Pancreas (tissue), 10 donors: ENCODE data around the gene CCDC85C. TPM values are rescaled to one million over a fixed set of nuclear protein-coding genes. Genes with fewer than 3 reads are reported as not detected.

Experiments used
- ATAC-seq, 4 donors: fragments of 200-7000 bp; cut with Tn5 transposase; one replicate each; pipeline versions ENCODE4 v1.8.0 to v1.9.1; 2020; ENCODE audit warnings: mild to moderate bottlenecking in 4 of 4, moderate library complexity in 4 of 4
- DNase-seq, 6 donors: peaks; one replicate each; pipeline ENCODE4 v3.0.0-alpha.2; 2020
- FAIRE-seq: peaks from 2 replicates; lab custom pipeline; 2012; peaks lifted over from hg19 to GRCh38; lab: Jason Lieb, UNC
- H3K27ac ChIP-seq, 4 donors: fragments of 200-600 bp; sonication (generic); 1 replicate in 3 of 4; 2 replicates in 1 of 4; pipeline versions ENCODE4 v1.5.0 to v1.8.0; 2020
- H3K27me3 ChIP-seq, 4 donors: fragments of 200-600 bp; one replicate each; pipeline ENCODE4 v1.8.0; 2021
- H3K36me3 ChIP-seq, 3 donors: fragments of 200-600 bp; sonication (generic) in 1 of 3; one replicate each; pipeline versions ENCODE4 v1.5.0 to v1.8.0; 2020 to 2021
- H3K4me1 ChIP-seq, 3 donors: fragments of 200-600 bp; one replicate each; pipeline ENCODE4 v1.8.0; 2021
- H3K4me3 ChIP-seq, 4 donors: fragments of 200-600 bp; sonication (generic) in 2 of 4; one replicate each; pipeline versions ENCODE4 v1.5.0 to v1.8.0; 2020 to 2021
- H3K9me3 ChIP-seq, 4 donors: fragments of 200-600 bp; one replicate each; pipeline ENCODE4 v1.8.0; 2021
- CTCF ChIP-seq, 4 donors: fragments of 200-600 bp; sonication (generic) in 3 of 4; IDR thresholded peaks; one replicate each; pipeline versions ENCODE4 v1.5.0 to v1.8.0; 2021; ENCODE audit warnings: antibody characterized with exemption in 4 of 4
- WGBS, 2 donors: extraction: QIAGEN DNeasy Blood & Tissue Kit; methylation state at CpG; one replicate each; pipeline ENCODE4 v1.1.7; 2013; 5-methylcytosine and 5-hydroxymethylcytosine counted together
- intact Hi-C, 3 donors: fragments of 100-400 bp; cut with DNase I; formaldehyde crosslinking; loops; one replicate each; pipeline versions ENCODE4 v1.11.1 to v1.14.2; 2022
- polyA plus RNA-seq, 2 donors: library from polyadenylated mRNA; stranded (reverse); fragments of 200-250 nt; gene quantifications; one replicate each; pipeline ENCODE4 v1.2.3, GENCODE V29; 2013
- total RNA-seq, 6 donors: library from RNA; stranded (reverse); fragmentation: NEBNext Ultra II Directional in 4 of 6; extraction: Animal tissue kit (Norgen Biotek cat#: 25700) in 4 of 6; gene quantifications; one replicate each; pipeline versions ENCODE4 v1.2.1 to v1.2.4, GENCODE V29; 2021 to 2023
- donor health status: healthy with polysubstance abuse.
- donor health status: DM: no; HTN: no; CAD: no; lungs with moderate emphysema.
- donor health status: DM: no; HTN: no; CAD: no.
- donor health status: control.
- donor health status: control.
- donor health status: Bipolar disorder and iron deficiency.
- donor health status: DM: yes; HTN: yes; CAD: no.
- donor health status: DM: no; HTN: no; CAD: no.
- donor health status: DM: no; HTN: no; CAD: no.
- donor health status: DM: yes; HTN: yes; CAD: no.

Gene CCDC85C
- total and polyA plus RNA-seq, 8 donors = 9.5 to 22.2 (median 17.6) TPM

GRCh38 chr14:99552572-99553216, 51.3 kb downstream of the CCDC85C start:
- Histone ChIP-seq H3K9me3 (no peaks in the 10 kb centered on the region), H3K27ac (peak overlapping the region; percentile 74 to 91 (median 88)), H3K4me1 (peaks cover 47 to 53% (median 52%) of the 10 kb centered on the region in 3 donors), H3K36me3 (no peaks in the 10 kb centered on the region), H3K4me3 (no peak overlapping the region), H3K27me3 (no peaks in the 10 kb centered on the region)
- FAIRE-seq (no peak), ATAC-seq (peak; percentile 50 to 70 (median 62)), DNase-seq (peak; percentile 76 to 95 (median 90))
- no peak for TF ChIP-seq CTCF (IDR thresholded peaks at IDR 0.05)
- 13 to 20% methylated on average over 13 of the region's 13 CpGs for WGBS, 2 donors
- intact Hi-C loops = no loop called here

GRCh38 chr14:99552021-99552553, 51.9 kb downstream of the CCDC85C start:
- ATAC-seq (no peak), FAIRE-seq (no peak), DNase-seq (peak in 1 of 6 donors; percentile 36)
- Histone ChIP-seq H3K4me1 (peaks cover 47 to 53% (median 49%) of the 10 kb centered on the region in 3 donors), H3K36me3 (no peaks in the 10 kb centered on the region), H3K4me3 (no peak overlapping the region), H3K27ac (peak overlapping the region; percentile 74 to 91 (median 88)), H3K9me3 (no peaks in the 10 kb centered on the region), H3K27me3 (no peaks in the 10 kb centered on the region)
- TF ChIP-seq CTCF (IDR thresholded peaks at IDR 0.05) = no peak
- WGBS, 2 donors = 67 to 68% methylated on average over 8 to 9 of the region's 9 CpGs
- intact Hi-C loops = no loop called here

GRCh38 chr14:99551034-99551922, 52.7 kb downstream of the CCDC85C start:
- Histone ChIP-seq H3K4me3 (no peak overlapping the region), H3K4me1 (peaks cover 42 to 48% (median 45%) of the 10 kb centered on the region in 3 donors), H3K9me3 (no peaks in the 10 kb centered on the region), H3K36me3 (no peaks in the 10 kb centered on the region), H3K27ac (peak overlapping the region in 3 of 4 donors; percentile 86 to 91 (median 89)), H3K27me3 (no peaks in the 10 kb centered on the region)
- ATAC-seq = no peak
- TF ChIP-seq CTCF (IDR thresholded peaks at IDR 0.05) = no peak
- no peak for FAIRE-seq
- intact Hi-C loops = no loop called here
- DNase-seq = no peak
- 54 to 68% methylated on average over 11 of the region's 11 CpGs for WGBS, 2 donors

GRCh38 chr14:99550387-99550992, 53.5 kb downstream of the CCDC85C start:
- Histone ChIP-seq H3K27me3 (no peaks in the 10 kb centered on the region), H3K9me3 (no peaks in the 10 kb centered on the region), H3K36me3 (no peaks in the 10 kb centered on the region), H3K4me3 (no peak overlapping the region), H3K27ac (no peak overlapping the region), H3K4me1 (peaks cover 34 to 40% (median 40%) of the 10 kb centered on the region in 3 donors)
- FAIRE-seq (no peak), DNase-seq (no peak), ATAC-seq (no peak)
- no peak for TF ChIP-seq CTCF (IDR thresholded peaks at IDR 0.05)
- intact Hi-C loops = no loop called here
- 76 to 83% methylated on average over 11 of the region's 11 CpGs for WGBS, 2 donors
